Activated T-cell treated with anti-CD3 and anti-CD28 coated beads, Interleukin-2, amount 50 U/mL, for 48 hours (primary cell): ENCODE measurements around the gene CCDC116.
A peak's percentile ranks its signal among the peaks of the same experiment; 100 is the strongest.
"Not testable (repeated sequence)": the region's sequence is repeated elsewhere in the genome, so short reads cannot be mapped to it uniquely, and the experiment has no call there.

Experiments used
- DNase-seq, 2 experiments: peaks; one replicate each; pipeline ENCODE4 v3.0.0-alpha.2; 2020

CCDC116 gene

DNA sequence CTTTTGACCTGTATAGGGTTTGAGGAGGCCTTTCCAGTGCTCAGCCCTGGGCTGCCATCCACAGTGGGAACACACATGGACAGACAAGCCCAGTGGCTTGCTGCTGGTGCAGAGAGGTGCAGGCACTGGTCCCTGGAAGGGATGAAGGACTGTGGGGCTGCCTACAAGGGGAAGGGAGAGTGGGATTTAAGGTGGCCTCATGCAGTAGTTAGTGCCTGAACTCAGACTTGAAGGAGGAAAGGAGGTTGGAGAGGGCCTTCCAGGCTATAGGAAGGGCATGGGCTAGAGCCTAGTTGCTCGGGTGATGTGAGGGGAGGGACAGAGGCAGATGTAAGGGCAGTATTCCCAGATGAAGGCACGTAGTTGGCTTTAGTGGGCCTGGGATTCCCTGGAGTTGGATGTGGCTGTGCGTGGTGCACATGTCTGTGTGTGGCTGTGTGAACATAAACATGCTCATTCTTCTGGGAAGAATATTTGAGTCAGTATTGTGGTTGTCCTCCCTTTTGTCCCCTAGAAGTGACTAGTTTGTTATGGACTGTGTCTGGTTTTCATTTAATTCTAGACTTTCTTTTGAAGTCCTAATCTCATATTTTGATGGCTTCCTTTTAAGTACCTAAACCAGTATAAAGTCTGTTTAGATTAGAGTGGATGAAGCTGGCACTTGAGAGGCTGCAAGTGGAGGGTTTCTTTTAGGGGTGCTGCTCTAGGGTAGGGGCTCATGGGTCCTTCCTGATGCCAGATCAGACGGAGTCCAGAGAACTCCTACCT is 21.2 kb upstream of the CCDC116 start:
- DNase-seq: no peak

DNA sequence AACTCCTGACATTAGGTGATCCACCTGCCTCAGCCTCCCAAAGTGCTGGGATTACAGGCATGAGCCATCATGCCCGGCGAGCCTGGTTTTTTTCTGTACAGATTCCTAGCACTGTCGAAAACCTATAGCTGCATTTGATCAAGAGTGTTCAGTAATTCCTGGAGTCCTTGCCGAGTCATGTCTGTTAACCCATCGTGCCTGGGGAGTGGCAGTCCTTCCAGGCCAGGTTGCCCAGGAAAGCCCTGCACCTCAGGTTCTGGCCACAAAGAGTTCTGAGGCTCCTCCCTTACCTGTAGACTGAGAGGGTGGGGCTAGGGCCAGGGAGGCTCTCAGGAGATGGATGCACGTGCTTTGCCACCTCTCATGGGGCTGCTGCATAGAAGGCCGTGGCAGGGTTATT is 19.7 kb upstream of the CCDC116 start:
- DNase-seq: no peak

DNA sequence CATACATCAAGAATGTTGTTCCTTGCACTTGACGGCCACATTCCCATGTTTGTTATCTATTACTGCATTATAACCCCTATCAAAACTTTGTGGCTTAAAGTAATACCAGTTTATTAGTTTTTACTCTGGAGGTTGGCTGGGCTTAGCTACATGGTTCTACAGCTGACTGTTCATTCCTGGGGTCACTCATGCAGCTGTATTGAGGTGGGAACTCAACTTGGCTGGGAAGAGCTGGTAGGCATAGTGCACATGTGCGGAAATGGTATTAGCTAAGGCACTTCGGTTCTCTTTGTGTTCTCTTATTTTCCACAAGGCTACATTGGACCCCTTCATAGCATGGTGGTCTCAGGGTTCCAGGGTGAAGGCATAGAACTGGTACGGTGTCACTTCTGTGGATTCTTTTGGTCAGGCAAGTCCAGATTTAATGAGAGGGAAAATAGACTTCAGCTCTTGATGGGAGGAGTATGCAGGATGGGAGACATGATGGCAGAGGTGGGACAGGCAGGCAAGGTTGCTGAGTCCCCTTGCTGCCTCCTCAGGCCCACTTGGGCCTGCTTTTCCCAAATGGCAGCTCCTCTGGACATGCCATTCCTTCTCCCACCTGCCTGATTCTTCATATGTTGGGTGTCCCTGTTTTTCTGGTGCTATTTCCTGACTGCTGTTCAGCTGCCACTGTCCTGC is 18.9 kb upstream of the CCDC116 start:
- no peak for DNase-seq

DNA sequence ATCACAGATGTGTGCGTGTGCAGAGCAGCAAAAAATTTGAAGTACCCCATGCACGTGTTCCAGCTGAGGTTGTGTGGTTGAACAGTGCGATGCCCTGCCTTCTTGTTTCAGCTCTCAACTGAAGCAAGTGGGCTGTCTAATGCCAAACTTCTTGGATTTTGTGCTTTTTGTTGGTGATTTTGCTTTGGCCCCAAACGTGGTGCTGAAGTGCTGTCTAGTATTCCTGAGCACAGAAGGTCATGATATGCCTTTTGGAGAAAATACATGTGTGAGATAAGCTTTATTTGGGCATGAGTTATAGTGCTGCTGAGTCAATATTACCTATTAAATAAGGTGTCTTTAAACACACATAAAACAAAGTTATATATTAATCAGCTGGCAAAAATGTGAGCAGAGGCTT is 16.8 kb upstream of the CCDC116 start:
- DNase-seq: no peak

DNA sequence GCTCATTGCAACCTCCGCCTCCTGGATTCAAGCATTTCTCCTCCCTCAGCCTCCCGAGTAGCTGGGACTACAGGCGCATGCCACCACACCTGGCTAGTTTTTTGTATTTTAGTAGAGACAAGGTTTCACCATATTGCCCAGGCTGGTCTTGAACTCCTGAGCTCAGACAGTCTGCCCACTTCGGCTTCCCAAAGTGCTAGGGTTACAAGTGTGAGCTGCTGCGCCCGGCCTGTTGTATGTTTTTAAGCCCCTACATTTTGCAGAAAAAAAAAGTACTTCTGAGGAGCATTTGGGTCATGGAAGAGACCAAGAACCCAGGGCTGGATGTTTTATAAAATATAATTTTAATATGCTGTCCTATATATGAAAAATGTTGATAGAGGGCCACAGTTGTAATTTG is 15.2 kb upstream of the CCDC116 start:
- DNase-seq: not testable (repeated sequence)

DNA sequence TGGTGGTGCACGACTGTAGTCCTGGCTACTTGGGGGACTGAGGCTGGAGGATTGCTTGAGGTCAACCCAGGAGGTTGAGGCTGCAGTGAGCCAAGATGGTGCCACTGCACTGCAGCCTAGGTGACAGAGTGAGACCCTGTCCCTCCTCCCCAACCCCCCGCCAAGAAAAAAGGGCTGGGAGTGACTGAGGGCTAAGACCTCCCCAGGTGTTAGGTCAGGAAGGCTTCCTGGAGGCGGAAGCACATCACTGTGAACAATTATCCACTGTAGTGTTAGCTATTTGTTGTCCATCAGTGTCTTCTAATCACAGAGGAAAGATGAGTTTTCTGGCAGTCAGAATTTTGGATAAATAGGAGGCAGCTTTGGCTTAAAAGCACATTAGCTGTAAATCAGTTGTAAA is 11.5 kb upstream of the CCDC116 start:
- DNase-seq: no peak

DNA sequence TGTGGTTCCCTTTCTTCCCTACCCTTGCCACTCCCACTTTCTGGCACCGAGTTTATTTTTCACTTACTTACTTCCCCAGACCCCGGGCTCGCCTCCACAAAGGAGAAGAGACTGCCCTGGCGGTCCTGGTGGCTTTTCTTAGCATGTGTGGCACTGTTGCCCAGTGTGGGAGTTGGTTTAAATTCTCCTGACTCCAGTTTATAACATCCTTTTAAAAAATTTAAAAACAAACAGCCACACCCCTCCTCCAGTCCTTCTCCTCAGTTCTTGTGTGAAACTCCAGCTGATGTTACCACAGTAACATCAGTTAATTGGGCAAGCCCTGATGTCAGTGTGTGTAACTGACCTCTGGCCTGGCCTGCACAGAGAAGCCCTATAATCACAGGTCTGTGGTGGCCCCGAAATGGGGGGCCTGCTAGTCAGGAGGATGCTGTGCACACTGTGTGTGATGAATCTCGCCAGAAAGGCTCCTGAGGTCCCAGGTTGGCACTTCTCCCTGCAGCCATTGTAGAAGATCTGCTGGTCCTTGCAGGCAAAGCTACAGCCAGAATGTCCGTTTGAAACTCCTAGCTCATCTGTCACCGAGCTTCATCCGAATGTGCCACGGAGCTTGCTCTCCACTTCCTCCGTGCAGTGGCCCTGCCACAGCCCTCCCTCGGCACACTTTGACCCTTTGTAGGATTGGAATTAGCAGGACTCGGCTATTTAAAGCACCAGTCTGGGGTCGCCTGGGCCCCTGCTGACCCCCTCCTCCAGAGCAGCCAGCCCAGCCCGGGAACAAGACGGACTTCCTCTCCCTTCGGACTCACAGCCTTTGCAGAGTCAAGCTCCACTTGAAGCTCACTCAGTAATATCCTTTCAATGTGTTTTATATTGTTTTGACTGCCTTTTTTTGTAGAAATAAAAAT is 10.3 kb upstream of the CCDC116 start:
- no peak for DNase-seq

DNA sequence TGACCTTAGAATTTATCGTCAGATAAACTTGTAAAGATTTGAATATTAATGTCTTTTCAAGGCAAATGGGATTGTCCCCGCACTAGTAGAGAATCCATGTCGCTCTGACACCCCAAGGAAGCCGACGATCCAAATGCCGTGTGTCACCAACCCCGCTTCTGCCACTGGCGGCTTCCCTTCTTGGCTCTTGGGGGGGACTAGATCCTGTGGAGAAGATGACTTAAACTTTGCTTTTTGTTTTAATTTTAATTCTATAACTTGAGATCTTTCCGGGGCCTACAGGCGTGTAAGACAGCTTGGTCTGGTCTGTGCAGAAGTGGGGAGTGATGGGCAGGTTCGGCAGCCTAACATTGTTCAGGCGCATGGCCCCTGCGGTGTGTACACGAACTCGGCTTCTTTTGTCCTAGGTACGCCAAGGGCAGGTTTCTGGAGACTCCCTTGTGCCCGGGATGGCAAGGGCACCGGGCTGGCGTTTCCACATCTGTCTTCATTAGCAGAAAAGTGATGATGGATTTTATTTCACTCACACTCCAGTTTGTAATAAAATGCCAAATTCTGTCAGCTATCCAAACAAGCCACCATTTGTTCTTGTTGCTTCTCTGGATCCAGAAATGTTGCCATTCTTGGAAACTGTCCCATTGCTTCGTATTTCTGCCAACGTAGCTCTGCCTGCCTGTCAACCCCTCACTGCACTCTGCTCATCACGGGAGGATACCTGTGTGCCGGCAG is 9.5 kb upstream of the CCDC116 start:
- DNase-seq: no peak

DNA sequence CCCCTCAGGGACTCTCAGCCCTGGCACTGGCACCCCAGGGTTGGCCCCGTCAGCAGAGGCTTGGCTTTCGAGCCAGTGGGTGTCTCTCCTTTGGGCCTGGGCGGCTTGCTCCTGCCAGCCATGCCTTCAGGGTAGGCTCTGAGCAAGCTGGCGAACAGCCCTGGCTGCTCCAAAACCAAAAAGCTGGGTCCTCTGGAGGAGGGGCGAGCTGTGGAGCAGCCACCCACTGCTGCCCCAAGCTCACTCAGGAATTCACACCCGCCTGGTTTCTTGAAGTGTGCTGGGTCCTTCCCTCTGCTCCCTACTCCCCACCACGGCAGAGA is 9.0 kb upstream of the CCDC116 start:
- no peak for DNase-seq

DNA sequence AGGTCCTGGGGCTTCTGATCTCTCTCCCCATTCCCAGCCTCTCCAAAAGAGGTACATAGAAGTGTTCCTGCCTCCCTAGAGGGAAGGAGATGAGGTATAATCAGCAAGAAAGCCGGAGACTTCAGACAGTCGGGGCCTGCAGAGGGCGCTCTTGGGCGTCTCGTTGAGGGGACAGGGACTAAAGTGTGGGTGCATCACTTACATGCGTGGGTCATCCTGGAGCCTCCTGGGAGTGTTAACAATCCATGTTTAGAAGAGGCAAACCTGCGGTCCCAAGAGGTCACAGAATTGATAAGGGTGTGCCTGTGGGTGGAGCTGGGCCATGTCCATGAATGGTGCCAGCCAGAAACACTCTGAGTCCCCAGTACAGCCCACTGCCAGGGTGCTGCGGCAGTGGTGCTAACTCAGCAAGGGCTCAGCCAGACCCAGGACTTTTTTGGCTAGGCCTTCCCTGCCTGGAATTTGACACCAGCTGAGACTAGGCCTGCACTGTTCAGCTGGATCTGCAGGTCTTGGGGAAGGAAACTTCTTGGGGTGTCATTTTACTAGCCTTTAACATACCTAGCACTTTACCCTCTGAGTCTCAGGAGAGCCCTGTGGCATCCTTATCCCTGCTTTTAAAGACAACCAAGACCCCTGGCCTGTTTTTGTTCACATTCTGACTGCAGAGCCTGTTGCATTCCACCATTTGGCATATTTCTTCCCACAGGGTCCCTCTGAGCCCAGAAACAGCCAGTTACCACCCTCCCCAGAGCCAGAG is 8.3 kb upstream of the CCDC116 start:
- peak; percentile 75 to 82 for DNase-seq

DNA sequence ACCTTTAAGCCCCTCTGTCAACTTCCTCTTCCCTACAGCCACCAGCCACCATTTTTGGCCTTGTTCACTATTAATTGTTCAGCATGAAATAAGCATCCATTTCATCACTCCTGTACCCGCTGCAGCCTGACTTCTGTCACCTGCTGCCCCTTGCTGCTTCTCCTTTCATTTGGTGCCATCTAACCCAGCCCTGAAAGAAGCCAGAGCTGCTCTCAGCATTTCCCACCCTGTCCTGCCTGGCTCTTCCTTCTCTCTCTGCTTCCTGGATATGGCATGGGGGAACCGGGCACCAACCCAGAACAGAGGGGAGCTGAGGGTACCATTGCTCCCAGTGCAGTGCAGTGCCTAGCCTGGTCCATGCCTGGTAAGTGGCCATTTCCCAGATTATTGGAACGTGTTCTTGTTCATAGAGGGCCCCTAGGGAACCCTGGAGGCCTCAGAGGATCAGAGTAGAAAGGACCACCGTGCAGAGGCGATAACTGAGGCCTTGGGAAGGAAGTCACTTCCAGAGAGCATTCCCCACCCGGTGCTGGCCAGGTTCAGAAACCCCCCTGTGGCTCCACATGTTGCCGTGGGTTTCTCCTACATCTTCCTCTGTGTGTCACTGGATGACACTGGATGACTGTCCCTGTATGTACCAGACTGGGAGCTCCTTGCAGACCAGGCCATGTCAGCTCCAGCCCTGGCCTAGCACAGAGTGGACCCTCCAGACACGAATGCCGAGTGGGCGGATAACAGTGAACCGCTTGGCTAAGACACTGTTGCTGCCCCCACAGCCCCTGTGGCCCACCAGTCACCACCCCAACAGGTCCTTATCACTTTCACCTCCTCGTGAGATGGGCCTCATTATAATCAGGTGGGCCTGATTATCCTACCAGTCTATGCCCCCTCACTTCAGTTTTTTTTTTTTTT is 7.4 kb upstream of the CCDC116 start:
- DNase-seq: no peak

DNA sequence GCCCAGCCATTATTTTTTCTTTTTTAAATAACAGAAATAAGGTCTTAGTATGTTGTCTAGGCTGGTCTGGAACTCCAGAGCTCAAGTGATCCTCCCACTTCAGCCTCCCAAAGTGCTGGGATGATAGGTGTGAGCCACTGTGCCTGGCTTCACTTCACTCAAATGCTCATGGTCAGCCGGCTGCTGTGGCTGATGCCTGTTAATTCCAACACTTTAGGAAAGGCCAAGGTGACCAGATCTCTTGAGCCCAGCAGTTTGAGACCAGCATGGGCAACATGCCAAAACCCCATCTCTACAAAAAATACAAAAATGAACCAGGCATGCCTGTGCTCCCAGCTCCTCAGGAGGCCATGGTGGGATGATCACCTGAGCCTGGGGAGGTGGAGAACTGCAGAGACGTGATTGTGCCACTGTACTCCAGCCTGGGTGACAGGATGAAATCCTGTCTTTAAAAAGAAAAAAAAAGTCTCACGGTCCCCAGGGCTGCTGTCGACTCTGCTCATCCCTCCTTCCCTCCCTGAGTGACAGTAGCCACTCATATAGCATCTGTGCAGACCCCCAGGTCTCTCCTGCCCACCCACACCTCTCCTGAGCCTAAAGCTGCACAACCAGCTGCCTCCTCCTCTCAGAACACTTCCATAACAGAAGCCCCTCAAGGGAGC is 6.4 kb upstream of the CCDC116 start:
- DNase-seq: no peak

DNA sequence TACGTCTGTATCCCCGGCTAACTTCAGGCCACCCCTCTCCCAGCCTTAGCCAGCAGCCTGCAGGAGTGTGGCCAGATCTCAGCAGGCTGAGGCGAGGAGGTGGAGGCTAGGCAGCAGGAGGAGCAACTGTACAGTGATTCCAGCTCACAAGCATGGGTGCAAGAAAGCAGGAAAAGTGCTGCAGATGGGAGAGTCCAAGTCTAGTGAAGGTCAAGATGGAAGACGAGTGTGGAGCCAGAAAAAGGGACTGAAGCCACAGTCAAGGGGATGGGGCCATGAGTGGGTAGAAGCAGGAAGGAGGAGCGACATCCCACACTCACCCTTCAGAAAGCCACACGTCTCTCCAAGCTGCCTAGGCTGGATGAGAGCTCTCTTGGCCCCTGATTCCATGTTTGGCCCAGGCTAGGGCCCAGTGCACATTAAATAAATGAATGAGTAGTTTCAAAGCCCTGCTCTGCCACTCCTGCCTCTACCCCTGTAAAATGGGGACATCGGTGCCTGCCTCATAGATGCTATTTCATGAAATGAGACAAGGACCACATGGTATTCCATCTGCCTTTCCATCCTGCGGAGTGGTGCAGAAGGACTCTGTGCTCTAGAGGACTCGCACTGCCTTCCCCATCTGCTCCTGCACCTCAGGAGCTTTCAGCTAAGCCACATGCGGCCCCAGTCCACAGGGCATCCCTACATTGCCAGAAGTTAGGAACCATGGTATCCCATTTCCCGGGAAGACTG is 5.7 kb upstream of the CCDC116 start:
- peak in 1 of 2 experiments; percentile 27 for DNase-seq

DNA sequence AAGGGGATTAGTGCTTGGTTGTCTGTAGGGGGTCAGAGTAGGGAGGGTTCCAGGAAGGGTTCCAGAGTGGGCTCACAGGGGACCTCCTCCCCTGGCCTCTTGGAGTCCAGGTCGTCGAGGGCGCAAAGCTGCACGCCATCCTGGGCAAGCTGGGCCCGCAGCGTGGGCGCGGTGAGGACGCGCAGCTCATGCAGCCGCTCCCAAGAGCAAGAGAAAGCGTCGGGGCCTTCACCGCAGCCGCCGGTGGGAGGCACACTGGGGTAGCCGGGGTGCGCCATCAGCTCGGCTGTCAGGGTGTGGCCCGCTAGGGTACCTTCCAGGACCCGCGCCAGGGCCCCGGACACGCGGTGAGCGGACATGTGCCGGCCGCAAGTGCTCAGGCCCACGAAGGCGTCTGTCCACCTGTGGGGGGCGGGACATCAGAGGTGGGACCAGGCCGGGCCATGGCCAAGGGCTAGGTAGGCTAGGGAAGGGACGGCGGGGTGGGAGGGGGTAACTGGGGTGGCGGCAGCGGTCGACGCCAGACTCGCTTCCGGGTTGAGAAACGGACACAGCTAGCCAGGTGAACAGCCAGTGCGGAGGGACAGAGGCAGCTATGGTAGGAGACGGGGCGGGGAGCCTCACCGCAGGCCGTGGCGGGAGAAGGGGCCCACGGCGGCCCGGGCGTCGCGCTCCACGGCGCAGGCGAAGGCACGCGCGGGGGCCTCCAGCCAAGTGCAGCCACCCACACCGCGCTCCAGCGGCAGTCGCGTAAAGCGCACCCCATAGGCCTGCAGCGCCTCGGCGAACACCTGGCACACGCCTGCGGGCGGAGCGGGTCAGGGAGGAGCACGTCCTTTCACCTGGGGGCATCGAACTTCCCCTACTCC is 3.9 kb upstream of the CCDC116 start:
- DNase-seq: no peak

DNA sequence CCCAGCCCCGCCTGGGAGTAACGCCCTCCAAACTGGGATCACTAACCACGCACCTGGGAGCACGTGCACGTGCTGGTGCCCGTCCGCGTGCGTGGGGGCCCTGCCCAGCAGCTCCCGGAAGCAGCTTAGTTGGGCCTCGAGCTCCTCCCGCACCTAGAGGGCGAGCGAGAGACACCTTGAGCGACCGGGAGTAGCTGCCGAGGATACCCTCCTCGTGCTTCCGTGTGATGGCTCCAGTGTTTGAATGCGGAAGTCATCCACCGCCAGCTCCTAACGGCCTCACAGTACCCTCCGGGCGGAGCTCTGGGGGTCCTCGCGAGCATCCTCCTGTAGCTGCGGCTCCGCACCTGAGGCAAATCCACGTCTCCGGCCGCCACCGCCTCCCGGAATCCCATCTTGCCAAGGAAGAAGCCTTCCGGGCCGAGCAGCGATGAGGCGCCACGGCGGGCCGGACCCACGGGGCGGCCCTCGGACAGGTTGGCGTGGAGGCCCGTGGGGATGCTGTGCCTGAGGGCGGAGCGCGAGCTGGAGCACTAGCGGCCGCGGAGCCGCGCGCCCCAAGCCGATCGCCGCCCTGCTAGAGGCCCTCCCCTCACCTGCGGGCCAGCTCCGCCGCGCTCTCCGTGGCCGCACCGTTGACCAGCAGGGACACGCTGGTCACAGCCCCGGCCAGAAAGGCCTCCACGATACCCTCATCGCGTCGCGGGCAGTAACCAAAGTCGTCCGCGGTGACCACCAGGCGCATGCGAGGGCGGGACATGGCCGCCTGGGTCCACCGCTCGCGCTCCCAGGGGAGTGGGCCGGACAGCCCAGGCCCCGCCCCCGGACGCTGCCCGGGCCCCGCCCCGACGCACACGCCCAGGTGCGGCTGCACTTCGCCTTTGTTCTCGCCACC is 3.1 kb upstream of the CCDC116 start, which contains the start of gene YDJC:
TSS of gene YDJC (minus strand) at position 768 of the 895 bp plus-strand sequence. CDS start at position 760, 8 bp downstream.
- DNase-seq: peak; percentile 96 to 97

DNA sequence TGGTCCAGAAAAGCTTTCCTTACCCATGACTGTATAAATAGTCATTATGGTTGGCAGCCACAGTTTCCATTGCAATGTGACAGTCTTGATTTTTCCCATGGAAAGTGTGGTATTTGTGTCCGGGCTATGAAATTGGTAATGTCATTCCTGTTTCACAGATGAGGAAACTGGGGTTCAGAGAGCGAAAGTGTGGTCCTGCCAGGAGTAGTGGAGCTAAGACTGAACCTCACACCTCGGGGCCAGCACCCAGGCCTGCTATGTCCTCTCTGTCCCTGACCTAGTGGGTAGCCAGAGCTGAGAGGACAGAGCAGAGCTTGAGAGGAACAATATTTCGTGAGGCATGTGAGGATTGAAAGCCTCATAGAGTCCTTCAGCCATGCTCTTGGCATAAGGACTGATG is 1.5 kb upstream of the CCDC116 start:
- DNase-seq: no peak

DNA sequence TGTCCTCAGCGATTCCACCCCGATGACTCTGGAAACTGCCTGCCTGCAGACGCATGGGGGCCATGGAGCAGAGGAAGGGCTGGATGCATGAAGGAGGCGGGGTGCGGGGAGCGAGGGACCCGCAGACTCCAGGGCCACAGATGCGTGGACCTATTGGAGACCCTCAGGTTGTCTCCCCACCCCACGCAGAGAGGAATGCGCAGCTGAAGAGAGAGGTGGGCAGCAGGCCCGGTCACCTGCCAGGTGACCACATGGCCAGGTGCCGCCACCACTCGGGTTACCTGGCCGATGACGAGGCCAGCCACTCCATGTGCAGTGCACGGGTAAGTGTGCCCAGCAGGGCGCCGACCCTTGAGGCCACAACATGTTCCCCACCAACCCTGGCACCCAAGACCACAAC is 371 bp downstream of the CCDC116 start:
- DNase-seq: no peak

DNA sequence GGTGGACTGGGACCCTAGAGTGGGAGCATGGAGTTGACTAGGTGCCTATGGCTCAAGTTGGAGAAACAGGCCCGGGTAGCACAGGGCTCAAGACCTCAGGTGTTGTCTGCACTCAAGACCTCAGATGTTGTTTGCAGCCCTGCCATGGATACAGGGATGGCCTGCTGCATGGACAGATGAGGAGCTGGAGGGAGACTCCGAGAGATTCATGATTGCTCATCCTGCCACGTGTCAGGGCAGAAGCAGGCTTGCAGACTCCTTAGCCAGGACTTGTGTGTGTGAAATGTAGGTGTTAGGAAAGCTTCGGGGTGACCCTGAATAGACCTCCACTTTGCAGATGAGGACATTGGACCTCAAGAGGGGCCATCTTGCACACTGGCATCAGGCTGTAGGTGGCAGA is 921 bp downstream of the CCDC116 start:
- DNase-seq: no peak
